Right atrium auricular region (tissue), 2 donors: Measurements from ENCODE around the gene FMN2. TPM values are rescaled to one million over a fixed set of nuclear protein-coding genes. Genes with fewer than 3 reads are reported as not detected.

ENCODE experiments used
- DNase-seq: peaks from one replicate; pipeline ENCODE4 v3.0.0-alpha.2; 2019; ENCODE audit warnings: low spot score
- H3K27ac ChIP-seq, 2 donors: fragments of 200-600 bp; sonication (generic); 1 replicate in 1 of 2; 2 replicates in 1 of 2; pipeline ENCODE4 v1.5.1; 2016 to 2019
- H3K27me3 ChIP-seq, 2 donors: fragments of 200-600 bp; sonication (generic); one replicate each; pipeline versions ENCODE4 v1.5.1 to v1.6.0; 2017 to 2019
- H3K36me3 ChIP-seq: fragments of 200-600 bp; sonication (generic); one replicate; pipeline ENCODE4 v1.5.1; 2016
- H3K4me1 ChIP-seq, 2 donors: fragments of 200-600 bp; sonication (generic); one replicate each; pipeline versions ENCODE4 v1.5.1 to v1.6.0; 2017 to 2019
- H3K4me3 ChIP-seq, 2 donors: fragments of 200-600 bp; sonication (generic); 1 replicate in 1 of 2; 2 replicates in 1 of 2; pipeline ENCODE4 v1.5.1; 2017 to 2019; ENCODE audit warnings: mild to moderate bottlenecking in 1 of 2, moderate library complexity in 1 of 2
- H3K9me3 ChIP-seq, 2 donors: fragments of 200-600 bp; sonication (generic); one replicate each; pipeline ENCODE4 v1.5.1; 2019
- CTCF ChIP-seq, 2 donors: fragments of 200-600 bp; sonication (generic); IDR thresholded peaks; one replicate each; pipeline ENCODE4 v1.5.1; 2019; ENCODE audit warnings: antibody characterized with exemption in 2 of 2
- total RNA-seq, 2 donors: library from RNA; depleted of rRNA; stranded (reverse); fragments of >200 nt; gene quantifications; one replicate each; pipeline ENCODE4 v1.1.0, GENCODE V29; 2016

Gene FMN2
- total RNA-seq, 2 donors from 2014 or later = 0.15 TPM; not detected in 1

GRCh38 chr1:240145120-240145519 is 53.4 kb downstream of the FMN2 start:
- no peaks in the 10 kb centered on the region for H3K36me3 ChIP-seq
- TF ChIP-seq CTCF (IDR thresholded peaks at IDR 0.05) = no peak
- DNase-seq = no peak
- no peaks in the 10 kb centered on the region for H3K9me3 ChIP-seq
- no peaks in the 10 kb centered on the region for H3K4me1 ChIP-seq
- H3K4me3 ChIP-seq = no peak overlapping the region
- no peak overlapping the region for H3K27ac ChIP-seq
- H3K27me3 ChIP-seq = no peaks in the 10 kb centered on the region

GRCh38 chr1:240148333-240148732 is 56.6 kb downstream of the FMN2 start:
- no peak for TF ChIP-seq CTCF (IDR thresholded peaks at IDR 0.05)
- no peaks in the 10 kb centered on the region for H3K27me3 ChIP-seq
- no peak overlapping the region for H3K27ac ChIP-seq
- H3K9me3 ChIP-seq = no peaks in the 10 kb centered on the region
- H3K36me3 ChIP-seq = no peaks in the 10 kb centered on the region
- no peaks in the 10 kb centered on the region for H3K4me1 ChIP-seq
- no peak for DNase-seq
- no peak overlapping the region for H3K4me3 ChIP-seq

GRCh38 chr1:240149484-240150094 is 57.9 kb downstream of the FMN2 start:
- Histone ChIP-seq H3K36me3 (no peaks in the 10 kb centered on the region), H3K4me3 (no peak overlapping the region), H3K27ac (no peak overlapping the region), H3K27me3 (no peaks in the 10 kb centered on the region), H3K4me1 (no peaks in the 10 kb centered on the region), H3K9me3 (no peaks in the 10 kb centered on the region)
- peak; percentile 49 to 60 for TF ChIP-seq CTCF (IDR thresholded peaks at IDR 0.05)
- DNase-seq = no peak

- Histone ChIP-seq H3K27me3 (no peaks in the 10 kb centered on the region), H3K36me3 (no peaks in the 10 kb centered on the region), H3K4me3 (no peak overlapping the region), H3K4me1 (no peaks in the 10 kb centered on the region), H3K27ac (no peak overlapping the region), H3K9me3 (no peaks in the 10 kb centered on the region)
- no peak for TF ChIP-seq CTCF (IDR thresholded peaks at IDR 0.05)
- DNase-seq = no peak
Observed at GRCh38 chr1:240151136-240151735, 59.6 kb downstream of the FMN2 start.

GRCh38 chr1:240152611-240153297 is 61.1 kb downstream of the FMN2 start:
- DNase-seq = no peak
- H3K4me3 ChIP-seq = no peak overlapping the region
- H3K9me3 ChIP-seq = no peaks in the 10 kb centered on the region
- H3K27me3 ChIP-seq = no peaks in the 10 kb centered on the region
- no peak overlapping the region for H3K27ac ChIP-seq
- TF ChIP-seq CTCF (IDR thresholded peaks at IDR 0.05) = no peak
- no peaks in the 10 kb centered on the region for H3K36me3 ChIP-seq
- no peaks in the 10 kb centered on the region for H3K4me1 ChIP-seq
